HG02642 (cell line): ENCODE data around the gene ITGB7.
"Not testable (repeated sequence)": the region's sequence is repeated elsewhere in the genome, so short reads cannot be mapped to it uniquely, and the experiment has no call there.

Experiments
- ATAC-seq: cut with Tn5 transposase; IDR thresholded peaks from one replicate; pipeline ENCODE4 v1.9.1; 2021; ENCODE audit warnings: mild to moderate bottlenecking; ENCODE audit not compliant: unreplicated experiment, poor library complexity

Gene ITGB7

DNA sequence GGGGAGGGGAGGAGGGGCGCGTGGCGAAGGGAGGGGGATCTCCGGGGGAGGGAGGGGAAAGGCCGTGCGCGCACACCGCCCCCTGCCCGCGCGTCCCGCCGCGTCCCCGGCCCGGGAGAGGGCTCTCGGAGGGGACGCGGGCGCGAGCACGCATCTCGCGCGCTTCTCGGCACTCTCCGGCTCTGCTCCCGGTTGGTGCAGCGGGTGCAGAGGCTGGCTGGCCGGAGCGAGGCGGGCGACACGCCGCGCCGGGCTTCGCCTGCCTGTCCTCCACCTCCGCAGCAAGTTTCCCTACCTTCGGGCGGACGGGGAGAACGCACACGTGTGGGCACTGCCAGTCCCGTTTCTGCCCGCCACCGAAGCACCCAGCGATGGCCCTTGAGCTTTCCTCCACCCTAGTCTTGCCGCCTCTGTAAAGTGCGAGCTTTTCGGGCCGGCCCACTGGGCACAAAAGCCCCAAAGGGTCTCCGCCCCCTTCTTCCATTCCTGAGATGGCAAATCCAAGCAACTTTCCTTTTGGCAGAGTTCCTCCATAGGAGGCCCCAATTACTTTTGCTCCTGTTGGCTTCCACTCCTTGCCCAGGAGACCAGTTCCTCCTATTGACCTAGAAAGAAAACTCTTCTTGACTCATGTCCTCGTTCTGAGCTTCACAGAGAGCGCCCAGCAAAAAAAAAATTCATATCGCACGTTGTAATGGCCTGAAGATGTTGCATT is 26.0 kb downstream of the ITGB7 start:
- ATAC-seq: peak; percentile 60

DNA sequence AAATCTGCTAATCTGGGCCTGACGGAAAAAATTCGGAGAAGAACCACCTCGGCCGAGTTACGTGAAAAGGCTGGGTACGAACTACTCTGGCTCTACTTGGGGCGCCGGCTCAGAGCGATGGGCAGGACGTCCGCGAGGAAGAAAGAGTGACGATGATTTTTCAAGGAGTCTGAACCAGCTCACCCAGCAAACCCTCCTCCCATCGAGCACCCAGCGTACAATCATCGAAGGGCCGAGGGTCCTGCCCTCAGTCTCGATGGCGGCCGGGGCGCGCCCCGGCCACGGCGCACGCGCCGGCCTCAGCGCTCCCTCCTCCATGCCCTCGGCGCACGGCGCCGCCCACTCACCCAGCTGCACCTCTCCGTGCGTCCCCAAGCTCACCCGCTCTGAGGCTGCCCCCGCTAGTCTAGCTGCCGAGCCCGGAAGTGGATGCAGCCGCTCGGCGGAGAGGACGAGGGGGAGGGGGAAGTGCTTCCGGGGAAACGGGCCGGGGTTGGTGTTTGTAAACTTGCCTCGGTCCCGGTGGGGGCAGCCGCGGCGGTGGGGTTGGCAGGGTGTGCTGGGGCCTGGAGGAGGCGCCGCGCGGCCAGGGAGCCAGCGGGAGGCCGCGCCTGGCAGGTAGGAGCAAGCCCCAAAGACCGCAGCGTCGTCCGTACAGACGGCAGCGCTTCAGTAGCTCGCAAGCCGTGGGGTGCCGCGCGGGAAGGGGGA is 26.7 kb downstream of the ITGB7 start, which contains the start of the genes CSAD and ZNF740:
TSS of gene CSAD (minus strand) at position 706 of the 711 bp plus-strand sequence. CDS start 7,455 bp downstream, outside the sequence.
TSS of gene ZNF740 (plus strand) at position 503 of the 711 bp plus-strand sequence. CDS start 1,262 bp downstream, outside the sequence.
- ATAC-seq: peak; percentile 95

DNA sequence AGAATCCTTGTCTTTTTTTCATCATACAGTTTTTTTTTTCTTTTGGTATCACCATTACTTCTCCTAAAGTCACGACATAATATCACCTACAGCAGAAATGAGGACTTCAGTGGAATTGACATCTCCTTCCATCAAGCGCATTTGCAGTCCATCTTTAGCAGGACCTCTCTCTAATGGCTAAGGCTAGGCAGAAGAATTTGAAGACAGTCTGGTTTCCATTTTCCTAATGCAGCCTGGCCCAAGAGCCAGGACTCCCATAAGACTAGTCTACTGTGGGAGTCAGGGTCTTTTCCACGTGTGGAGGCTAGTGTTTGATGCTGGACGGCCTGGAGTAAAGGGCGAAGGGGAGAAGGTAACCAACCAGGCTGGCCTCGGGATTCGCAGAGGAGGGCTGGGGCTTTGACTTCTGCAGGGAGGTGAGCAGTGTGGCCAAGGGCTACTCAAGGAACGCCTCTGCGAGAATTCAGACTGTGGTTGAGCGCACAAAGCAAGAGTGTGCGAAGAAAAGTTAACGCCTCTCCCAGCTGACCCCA is 27.3 kb downstream of the ITGB7 start:
- ATAC-seq: peak; percentile 7

DNA sequence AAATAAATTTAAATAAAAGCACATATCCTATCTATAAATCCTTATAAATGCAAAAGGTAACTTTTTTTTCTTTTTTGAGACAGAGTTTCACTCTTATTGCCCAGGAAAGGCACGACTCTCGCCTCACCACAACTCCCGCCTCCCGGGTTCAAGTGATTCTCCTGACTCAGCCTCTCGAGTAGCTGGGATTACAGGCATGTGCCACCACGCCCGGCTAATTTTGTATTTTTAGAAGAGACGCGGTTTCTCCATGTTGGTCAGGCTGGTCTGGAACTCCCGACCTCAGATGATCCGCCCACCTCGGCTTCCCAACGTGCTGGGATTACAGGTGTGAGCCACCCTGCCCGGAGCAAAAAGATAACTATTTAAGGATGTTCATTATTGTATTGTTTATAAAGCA is 28.2 kb downstream of the ITGB7 start:
- not testable (repeated sequence) for ATAC-seq

- not testable (repeated sequence) for ATAC-seq
These were observed 29.6 kb downstream of the ITGB7 start for GRCh38 chr12:53177447-53177846.

- no peak for ATAC-seq
These were observed 30.3 kb downstream of the ITGB7 start for GRCh38 chr12:53176750-53177149.

GRCh38 chr12:53174881-53175491 is 32.1 kb downstream of the ITGB7 start:
- no peak for ATAC-seq

DNA sequence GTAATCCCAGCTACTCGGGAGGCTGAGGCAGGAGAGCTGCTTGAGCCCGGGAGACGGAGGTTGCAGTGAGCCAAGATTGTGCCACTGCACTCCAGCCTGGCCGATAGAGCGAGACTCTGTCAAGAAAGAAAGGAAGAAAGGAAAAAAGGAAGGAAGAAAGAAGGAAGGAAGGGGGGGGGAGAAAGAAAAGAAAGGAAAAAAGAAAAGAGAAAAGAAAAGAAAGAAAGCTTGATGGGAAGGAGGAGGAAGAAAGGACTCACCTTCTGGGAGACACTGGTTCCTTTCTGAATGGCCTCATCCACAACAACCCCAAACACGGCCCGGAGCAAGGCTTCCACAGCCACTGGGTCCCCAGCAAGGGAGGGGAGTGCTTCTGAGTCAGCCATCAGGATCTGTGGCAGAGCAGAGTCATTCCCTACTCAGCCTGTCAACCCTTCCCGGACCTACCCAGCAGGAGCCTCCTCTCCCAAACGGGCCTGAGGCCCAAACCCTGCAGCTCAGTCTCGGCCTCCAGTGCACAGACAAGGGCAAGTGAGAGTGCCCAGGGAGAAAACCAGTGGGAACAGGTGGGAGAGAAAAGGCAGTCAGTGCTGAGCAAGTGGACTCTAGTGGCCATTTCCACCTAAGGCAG is 33.9 kb downstream of the ITGB7 start:
- no peak for ATAC-seq

GRCh38 chr12:53172352-53172751 is 34.7 kb downstream of the ITGB7 start:
- no peak for ATAC-seq

DNA sequence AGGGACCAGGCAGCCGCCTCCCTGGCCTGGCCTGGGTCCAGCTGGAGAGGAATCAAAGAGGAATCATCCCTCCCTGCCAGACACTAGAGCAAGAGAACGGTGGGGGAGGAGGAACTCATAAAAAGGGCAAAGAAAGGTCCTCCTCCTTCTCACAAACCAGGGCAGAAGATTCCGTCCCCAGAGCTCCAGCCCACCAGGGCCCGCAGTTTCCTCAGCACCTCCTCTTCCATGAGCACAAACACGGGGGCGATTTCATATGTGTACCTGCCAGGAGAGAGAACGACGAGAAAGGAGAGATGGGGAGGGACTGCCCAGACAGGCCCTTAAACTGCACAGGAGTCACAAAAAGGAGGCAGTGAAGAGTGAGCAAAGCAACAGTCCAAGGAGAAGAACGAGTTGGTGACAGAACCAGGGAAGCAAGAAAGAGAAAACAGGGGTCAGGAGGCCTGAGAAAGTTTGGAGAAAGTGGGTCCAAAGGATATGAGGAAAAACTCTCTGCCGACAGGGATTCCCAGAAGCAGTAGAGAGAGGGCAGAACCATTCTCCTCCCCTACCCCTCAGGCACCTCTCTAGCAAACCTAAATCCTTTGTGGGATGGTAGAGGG is 35.2 kb downstream of the ITGB7 start:
- ATAC-seq: no peak

GRCh38 chr12:53170876-53171724 is 36.0 kb downstream of the ITGB7 start:
- ATAC-seq: no peak

GRCh38 chr12:53170215-53170614 is 36.8 kb downstream of the ITGB7 start:
- no peak for ATAC-seq

DNA sequence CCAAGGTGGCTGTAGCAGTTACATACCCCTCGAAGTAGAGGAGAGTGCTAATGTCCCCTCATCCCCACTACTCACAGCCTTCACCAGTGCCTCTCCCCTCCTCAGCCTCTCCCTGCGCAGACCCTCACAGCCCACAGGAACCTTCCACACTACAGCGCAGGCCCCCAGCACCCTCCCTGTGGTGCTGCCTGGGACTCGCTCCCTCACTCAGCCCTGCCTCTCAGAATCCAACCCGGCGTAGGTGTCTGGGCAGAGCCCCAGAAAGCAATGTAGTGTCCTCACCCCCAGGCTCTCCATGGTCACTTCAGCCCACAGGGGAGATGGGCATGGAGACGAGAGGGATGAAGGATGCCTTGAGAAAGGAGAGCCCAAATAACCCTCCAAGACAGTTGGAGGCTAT is 37.4 kb downstream of the ITGB7 start:
- ATAC-seq: no peak

DNA sequence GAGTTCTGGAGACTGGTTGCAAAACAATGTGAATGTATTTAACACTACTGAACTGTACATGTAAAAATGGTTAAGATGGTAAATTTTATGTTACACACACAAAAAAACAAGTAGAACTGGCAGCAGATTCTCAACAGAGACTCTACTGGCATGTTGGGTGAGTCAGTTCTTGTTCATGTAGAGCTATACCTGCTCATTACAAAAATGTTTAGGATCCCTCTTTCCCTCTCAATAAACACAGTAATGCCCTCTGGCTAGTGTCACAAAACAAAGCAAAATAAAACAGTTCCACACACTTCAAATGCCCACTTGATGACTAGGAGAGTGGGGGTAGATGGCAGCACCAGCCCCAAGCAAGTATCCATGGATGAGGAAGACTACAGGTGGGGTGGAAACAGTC is 40.2 kb downstream of the ITGB7 start:
- ATAC-seq: no peak

DNA sequence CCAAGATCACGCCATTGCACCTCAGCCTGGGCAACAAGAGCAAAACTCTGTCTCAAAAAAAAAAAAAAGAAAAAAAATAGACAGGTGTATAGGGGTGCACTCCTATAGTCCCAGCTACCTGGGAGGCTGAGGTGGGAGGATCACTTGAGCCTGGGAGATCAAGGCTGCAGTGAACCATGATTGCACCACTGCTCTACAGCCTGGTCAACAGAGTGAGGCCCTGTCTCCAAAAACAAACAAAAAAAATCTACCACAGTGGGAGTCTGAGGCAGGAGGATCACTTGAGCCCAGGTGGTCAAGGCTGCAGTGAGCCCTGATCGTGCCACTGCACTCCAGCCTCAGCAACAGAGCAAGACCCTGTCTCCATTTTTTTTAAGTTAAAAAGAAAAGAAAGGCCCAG is 44.0 kb downstream of the ITGB7 start:
- not testable (repeated sequence) for ATAC-seq

DNA sequence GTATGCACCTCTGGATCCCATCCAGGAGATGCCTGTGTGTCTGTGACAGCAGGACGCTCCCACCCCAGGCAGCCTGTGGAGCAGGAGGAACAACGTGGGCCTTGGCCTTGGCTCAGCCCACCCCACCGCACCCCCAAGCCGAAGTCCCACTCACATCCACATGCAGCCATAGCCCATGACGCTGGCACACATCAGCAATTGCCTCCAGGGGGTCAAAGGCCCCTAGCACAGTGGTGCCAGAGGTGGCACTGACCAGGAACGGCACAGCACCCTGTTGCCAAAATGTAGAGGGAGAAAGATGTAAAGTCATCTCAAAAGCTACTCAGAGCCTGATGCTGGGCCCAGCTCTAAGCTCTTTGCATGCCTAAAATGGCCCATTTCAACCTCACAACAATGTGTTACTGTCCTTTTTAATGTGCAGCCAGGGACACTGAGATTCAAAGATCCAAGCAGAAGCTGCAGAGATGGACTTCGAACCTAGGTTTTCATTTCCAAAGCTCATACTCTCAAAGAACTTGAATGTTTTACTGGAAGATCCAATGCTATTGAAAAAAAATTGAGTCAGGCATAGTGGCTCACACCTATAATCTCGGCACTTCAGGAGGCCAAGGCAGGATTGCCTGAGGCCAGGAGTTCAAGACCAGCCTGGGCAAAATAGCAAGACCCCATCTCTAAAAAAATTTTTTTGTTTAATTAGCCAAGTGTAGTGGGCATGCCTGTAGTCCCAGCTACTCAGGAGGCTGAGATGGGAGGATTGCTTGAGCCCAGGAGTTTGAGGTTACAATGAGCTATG is 45.7 kb downstream of the ITGB7 start:
- ATAC-seq: no peak

GRCh38 chr12:53160673-53161072 is 46.4 kb downstream of the ITGB7 start:
- no peak for ATAC-seq

DNA sequence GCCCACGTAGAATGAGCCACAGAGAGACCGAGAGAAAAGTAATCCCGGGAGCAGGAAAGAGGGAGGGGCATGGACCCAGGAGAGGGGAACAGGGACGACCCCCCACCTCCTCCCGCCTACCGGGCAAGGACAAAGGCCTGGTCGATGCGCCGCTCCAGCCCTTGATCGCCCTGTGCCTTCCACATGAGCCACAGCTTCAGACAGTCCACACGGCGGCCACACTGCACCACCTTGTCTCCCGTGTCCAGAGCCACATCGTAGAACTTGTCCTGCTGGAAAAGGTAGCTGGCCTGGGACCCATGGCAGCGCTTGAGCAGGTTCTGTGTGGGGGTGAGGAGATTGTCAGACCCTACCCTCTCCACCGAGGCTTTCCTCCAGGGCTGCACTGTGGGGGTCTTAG is 47.1 kb downstream of the ITGB7 start:
- no peak for ATAC-seq
